GM19438 (cell line): ENCODE results near the gene LIME1.

ENCODE experiments used
- ATAC-seq: cut with Tn5 transposase; IDR thresholded peaks from one replicate; pipeline ENCODE4 v1.9.1; 2021; ENCODE audit warnings: low read depth; ENCODE audit not compliant: unreplicated experiment

Gene LIME1, protein sequence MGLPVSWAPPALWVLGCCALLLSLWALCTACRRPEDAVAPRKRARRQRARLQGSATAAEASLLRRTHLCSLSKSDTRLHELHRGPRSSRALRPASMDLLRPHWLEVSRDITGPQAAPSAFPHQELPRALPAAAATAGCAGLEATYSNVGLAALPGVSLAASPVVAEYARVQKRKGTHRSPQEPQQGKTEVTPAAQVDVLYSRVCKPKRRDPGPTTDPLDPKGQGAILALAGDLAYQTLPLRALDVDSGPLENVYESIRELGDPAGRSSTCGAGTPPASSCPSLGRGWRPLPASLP

GRCh38 chr20:63735859-63736718, at the start of gene LIME1:
LIME1 (plus strand) TSS chr20:63736664; CDS start chr20:63737550, 886 bp downstream.
- ATAC-seq, result no peak

DNA sequence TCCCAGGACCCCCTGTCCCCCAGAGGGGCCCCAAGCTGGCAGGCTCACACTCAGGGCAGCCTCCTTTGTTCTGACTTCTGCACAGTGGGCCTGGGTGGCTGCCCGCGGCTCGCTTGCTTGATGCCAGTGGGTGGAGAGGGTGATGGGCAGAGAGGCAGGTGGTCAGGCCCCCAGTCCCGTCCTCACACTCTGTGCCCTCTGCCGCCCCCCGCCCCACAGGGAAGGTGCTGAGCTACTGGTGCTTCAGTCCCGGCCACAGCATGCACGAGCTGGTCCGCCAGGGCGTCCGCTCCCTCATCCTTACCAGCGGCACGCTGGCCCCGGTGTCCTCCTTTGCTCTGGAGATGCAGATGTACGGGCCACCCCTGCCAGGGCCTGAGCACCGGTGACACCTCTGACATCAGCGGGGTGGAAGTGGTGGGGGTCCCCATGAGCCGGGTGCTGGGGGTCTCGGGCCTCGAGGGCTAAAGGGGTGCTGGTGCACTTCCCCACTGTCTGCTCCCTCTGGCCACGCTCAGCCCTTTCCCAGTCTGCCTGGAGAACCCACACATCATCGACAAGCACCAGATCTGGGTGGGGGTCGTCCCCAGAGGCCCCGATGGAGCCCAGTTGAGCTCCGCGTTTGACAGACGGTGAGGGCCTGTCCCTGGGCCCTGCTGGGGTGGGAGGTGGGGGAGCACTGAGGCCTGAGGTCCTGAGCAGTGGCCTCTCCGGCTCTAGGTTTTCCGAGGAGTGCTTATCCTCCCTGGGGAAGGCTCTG, 48.9 kb upstream of the LIME1 start:
- ATAC-seq, result no peak

GRCh38 chr20:63688228-63689045, 48.0 kb upstream of the LIME1 start:
- ATAC-seq, result no peak

- ATAC-seq, result no peak
These were observed 47.1 kb upstream of the LIME1 start for GRCh38 chr20:63689046-63690002.

DNA sequence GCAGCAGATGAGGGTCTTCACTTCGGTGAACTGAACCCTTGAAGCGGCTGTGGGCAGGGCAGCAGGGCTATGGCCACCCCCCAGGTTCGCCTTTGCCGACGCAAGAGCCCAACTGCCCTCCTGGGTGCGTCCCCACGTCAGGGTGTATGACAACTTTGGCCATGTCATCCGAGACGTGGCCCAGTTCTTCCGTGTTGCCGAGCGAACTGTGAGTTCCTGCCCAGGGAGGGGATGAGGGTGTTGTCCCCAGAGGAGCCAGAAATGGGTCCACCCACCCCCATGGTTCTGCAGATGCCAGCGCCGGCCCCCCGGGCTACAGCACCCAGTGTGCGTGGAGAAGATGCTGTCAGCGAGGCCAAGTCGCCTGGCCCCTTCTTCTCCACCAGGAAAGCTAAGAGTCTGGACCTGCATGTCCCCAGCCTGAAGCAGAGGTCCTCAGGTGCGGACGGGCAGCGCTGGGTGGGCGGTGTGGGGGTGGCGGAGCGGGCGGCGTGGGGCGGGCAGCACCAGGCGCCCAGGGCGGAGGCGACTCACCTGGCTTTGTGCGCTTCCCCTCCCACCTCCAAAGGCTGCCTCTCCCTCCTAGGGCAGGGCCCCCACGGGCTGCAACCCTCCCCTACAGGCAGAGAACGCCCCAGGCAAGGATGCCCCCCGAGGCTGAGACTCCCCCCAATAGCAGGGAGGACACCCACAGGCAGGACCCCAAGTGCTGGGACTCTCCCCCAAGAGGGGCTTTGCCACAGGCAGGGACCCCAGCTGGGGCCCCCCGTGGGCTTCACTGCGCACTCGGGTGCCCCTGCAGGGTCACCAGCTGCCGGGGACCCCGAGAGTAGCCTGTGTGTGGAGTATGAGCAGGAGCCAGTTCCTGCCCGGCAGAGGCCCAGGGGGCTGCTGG, 46.2 kb upstream of the LIME1 start:
- ATAC-seq, result no peak

DNA sequence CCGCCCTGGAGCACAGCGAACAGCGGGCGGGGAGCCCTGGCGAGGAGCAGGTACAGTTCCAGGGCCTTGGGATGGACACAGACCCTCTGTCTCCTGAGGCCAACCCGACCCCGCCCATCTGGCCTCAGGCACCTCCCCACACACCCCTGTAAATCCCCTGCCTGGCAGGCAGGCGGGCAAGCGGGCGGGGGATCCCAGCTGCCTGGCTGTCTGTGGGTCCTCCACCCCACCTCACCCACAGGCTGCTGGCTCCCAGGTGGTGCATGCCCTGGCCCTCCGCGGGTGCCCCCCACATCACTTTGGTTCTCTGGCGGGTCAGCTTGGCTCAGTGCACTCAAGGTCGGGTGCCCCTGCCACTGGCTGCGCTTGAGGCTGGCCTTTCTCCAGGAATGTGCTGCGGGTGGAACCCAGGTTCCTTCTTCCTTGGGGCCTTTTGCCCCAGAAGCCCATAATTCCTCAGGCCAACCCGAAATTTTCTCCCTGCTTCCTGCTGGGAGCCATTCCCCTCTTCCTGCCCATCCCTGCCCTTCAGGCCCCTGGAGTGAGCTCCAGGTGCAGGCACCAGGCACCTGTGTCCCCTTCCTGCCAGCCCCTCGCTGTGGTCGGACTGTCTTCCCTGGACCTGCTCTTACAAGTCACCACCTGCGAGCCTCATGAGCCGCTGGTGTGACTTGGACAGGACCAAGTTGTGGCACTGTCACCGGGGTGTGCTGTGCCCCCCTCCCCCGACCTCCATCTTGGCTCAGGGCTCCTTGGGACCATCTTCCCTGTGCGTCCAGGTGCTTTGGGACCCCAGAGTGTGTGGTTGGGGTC, 45.4 kb upstream of the LIME1 start:
- no peak for ATAC-seq

DNA sequence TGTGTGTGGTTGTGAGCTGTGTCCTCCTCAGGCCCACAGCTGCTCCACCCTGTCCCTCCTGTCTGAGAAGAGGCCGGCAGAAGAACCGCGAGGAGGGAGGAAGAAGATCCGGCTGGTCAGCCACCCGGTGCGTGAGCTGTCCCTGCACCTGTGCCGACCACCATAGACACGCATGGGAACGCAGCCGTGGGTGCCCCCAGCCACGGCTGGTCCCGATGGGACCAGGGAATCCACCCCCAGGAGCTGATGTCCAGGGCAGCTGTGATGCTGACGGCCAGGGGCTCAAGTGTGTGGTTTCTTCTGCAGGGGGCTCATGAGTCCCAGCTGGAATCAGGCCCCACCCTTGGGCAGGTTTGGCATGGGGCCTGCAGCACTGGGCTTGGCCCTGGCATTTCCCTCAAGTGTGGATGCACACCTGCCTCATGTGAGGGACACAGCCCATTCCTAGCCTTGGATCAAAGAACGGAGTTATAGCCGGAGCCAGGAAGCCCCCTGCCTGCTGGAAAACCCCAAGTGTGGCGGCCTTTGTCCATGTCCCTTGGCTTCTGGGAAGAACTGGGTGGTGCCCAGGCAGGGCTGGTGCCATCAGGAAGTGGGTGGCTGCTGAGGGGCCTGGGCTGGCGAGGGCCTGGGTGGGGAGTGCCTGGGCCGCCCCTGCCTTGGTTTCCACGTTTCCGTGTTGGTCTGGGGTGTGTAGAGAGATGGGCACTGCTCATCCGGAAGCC, 44.6 kb upstream of the LIME1 start:
- no peak for ATAC-seq

DNA sequence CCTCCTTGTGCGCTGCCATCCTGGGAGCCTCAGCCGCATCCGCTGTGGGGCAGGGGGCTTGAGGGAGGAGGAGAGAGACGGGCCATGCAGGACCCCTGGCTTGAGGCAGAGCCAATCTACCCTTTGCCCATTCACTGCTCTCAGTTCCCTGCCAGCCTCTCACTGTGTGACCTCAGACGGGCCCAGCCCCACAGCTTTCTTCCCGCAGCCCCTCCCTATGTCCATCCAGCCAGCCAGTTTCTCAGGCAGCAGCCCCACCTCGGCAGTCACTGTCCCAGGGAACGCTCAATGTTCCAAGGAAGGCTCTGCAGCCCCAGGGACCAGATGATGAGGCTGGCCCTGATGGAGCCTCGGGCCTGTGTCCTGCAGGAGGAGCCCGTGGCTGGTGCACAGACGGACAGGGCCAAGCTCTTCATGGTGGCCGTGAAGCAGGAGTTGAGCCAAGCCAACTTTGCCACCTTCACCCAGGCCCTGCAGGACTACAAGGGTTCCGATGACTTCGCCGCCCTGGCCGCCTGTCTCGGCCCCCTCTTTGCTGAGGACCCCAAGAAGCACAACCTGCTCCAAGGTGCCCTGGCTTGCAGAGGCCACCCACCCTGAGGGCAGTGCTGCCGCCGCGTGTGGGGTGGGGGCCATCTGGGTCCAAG, 43.9 kb upstream of the LIME1 start:
- no peak for ATAC-seq

- no peak for ATAC-seq
These were observed 43.3 kb upstream of the LIME1 start for GRCh38 chr20:63693083-63693732.

DNA sequence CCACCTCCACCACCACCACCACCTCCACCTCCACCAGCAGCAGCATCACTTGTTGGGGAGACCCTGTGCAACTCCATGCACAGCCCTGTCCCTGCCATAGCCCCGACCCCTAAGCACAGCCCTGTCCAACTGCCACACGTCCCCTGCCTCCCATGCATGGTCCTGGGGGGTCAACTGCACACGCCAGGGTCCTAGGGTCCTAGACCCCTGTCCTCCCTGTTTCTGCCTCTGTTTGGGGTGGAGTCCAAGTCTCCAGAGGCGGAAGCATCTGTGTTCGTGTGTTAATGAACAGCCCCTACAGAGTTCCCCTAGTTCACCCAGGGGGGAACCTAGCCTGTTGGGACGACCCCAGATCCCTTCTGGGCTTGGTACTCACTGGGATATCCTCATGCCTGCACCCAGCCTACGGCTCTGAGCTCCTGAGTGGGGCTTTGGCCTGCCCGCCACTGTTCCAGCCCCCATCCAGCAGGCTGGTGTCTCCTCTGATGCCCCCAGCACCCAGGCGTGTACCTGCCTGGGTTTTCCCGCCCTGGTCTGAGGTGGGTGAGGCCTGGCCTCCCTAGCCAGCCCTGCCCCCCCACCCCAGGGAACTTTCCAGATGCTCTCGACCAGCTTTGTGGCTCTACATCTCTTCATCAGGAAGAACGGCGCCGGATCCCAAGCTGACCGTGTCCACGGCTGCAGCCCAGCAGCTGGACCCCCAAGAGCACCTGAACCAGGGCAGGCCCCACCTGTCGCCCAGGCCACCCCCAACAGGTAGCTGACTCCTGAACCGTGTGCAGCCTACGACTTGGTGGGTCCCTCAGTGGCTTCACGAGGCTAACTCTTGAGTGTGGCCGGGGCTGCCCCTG, 42.5 kb upstream of the LIME1 start:
- ATAC-seq, result no peak

- no peak for ATAC-seq
These were observed 41.7 kb upstream of the LIME1 start for GRCh38 chr20:63694584-63695423.

GRCh38 chr20:63695424-63696305, 40.8 kb upstream of the LIME1 start:
- ATAC-seq, result no peak

- ATAC-seq, result no peak
These were observed 40.2 kb upstream of the LIME1 start for GRCh38 chr20:63696306-63696627.
